K562 (cell line): ENCODE data around the gene ADARB2. TPM values are rescaled to one million over a fixed set of nuclear protein-coding genes. Genes with fewer than 3 reads are reported as not detected.

ENCODE experiments used
- ATAC-seq: fragments of 200-7000 bp; cut with Tn5 transposase; 3 replicates; pipeline ENCODE4 v1.9.1; 2020; ENCODE audit warnings: moderate library complexity
- BruUV-seq: library from RNA; stranded (reverse); fragments of 400-500 nt; replicated peaks from 2 replicates; lab custom pipeline; 2021; lab: Mats Ljungman, UMichigan
- CTCF ChIA-PET: fragments of 300-600 bp; formaldehyde crosslinking; extraction: SDS; loops from one replicate; lab custom pipeline; 2021; ENCODE audit warnings: low intra/inter-chr PET ratio; lab: Yijun Ruan, JAX
- POLR2A ChIA-PET: fragments of 300-600, 350-650 bp; sonication (Branson Sonifier 250); formaldehyde crosslinking; extraction: SDS; loops from one replicate; lab custom pipeline; 2021; ENCODE audit warnings: antibody characterized with exemption, inconsistent platforms; lab: Yijun Ruan, JAX
- DNase-seq, 4 experiments: peaks; one replicate each; pipeline versions ENCODE4 v3.0.0 to v3.0.0-alpha.2; 2011 to 2018; ENCODE audit warnings: low spot score in 3 of 4, mixed read lengths in 3 of 4; ENCODE audit errors: extremely low read depth in 1 of 4
- FAIRE-seq: peaks from 2 replicates; lab custom pipeline; 2011; peaks lifted over from hg19 to GRCh38; lab: Jason Lieb, UNC
- H2AFZ ChIP-seq: 2 replicates; pipeline ENCODE4 v1.6.0; 2011; ENCODE audit warnings: low read depth, low read length, control low read depth, inconsistent platforms
- H3K27ac ChIP-seq: fragments of 200-600 bp; 3 replicates; pipeline ENCODE4 v1.8.0; 2011; ENCODE audit warnings: low read depth, mild to moderate bottlenecking, control low read depth, inconsistent platforms, low read length, moderate library complexity, mixed read lengths; ENCODE audit errors: extremely low read depth
- H3K27me3 ChIP-seq, 2 experiments: fragments of 300-600 bp in 1 of 2; 2 replicates in 1 of 2; 3 replicates in 1 of 2; pipeline versions ENCODE4 v1.6.0 to v1.8.0; 2011; ENCODE audit warnings: inconsistent platforms in 2 of 2, low read length in 2 of 2, mild to moderate bottlenecking in 1 of 2, mixed read lengths in 1 of 2, moderate library complexity in 1 of 2; ENCODE audit not compliant: control insufficient read depth in 2 of 2, insufficient read depth in 2 of 2
- H3K36me3 ChIP-seq: fragments of 300-600 bp; 3 replicates; pipeline ENCODE4 v1.8.0; 2011; ENCODE audit warnings: mild to moderate bottlenecking, low read length, inconsistent platforms; ENCODE audit not compliant: control insufficient read depth, insufficient read depth
- H3K4me1 ChIP-seq, 2 experiments: fragments of 200-600 bp in 1 of 2; replicated peaks in 1 of 2; 2 replicates in 1 of 2; 3 replicates in 1 of 2; pipeline versions ENCODE4 v1.5.1 to v1.8.0; 2011; ENCODE audit warnings: inconsistent platforms in 2 of 2, low read length in 2 of 2, mild to moderate bottlenecking in 1 of 2, mixed read lengths in 1 of 2, moderate library complexity in 1 of 2; ENCODE audit not compliant: control insufficient read depth in 2 of 2, insufficient read depth in 2 of 2
- H3K4me2 ChIP-seq: 2 replicates; pipeline ENCODE4 v1.6.1; 2011; ENCODE audit warnings: low read length, control low read depth, inconsistent platforms, mixed read lengths; ENCODE audit not compliant: insufficient read depth
- H3K4me3 ChIP-seq: fragments of 200-600 bp; sonication (generic), shearing (Covaris generic); 2 replicates; pipeline ENCODE4 v1.5.1; 2016; ENCODE audit warnings: control low read depth, inconsistent platforms
- H3K79me2 ChIP-seq: fragments of 200-600 bp; 3 replicates; pipeline ENCODE4 v1.8.0; 2011; ENCODE audit warnings: low read length, inconsistent platforms; ENCODE audit not compliant: control insufficient read depth, insufficient read depth
- H3K9ac ChIP-seq, 2 experiments: 2 replicates each; pipeline versions ENCODE4 v1.6.0 to v1.6.1; 2011; ENCODE audit warnings: low read depth in 2 of 2, low read length in 2 of 2, control low read depth in 1 of 2, inconsistent platforms in 1 of 2, mild to moderate bottlenecking in 1 of 2, mixed read lengths in 1 of 2; ENCODE audit not compliant: insufficient read depth in 1 of 2
- H3K9me1 ChIP-seq: one replicate; pipeline ENCODE4 v1.6.0; 2011; ENCODE audit warnings: inconsistent platforms, mild to moderate bottlenecking, low read length, moderate library complexity; ENCODE audit not compliant: control insufficient read depth, insufficient read depth
- H3K9me3 ChIP-seq: replicated peaks from 2 replicates; pipeline ENCODE4 v1.5.1; 2011; ENCODE audit warnings: low read depth, low read length, inconsistent platforms; ENCODE audit not compliant: control insufficient read depth, insufficient read depth
- H4K20me1 ChIP-seq: replicated peaks from 2 replicates; pipeline ENCODE4 v1.6.1; 2011; ENCODE audit warnings: low read length, inconsistent platforms, mixed read lengths; ENCODE audit not compliant: control insufficient read depth, insufficient read depth
- DIDO1 ChIP-seq: fragments of 450-650 bp; IDR thresholded peaks from 2 replicates; pipeline ENCODE4 v1.6.1; 2016; ENCODE audit warnings: low read depth, missing biosample characterization, missing genetic modification characterization
- EGR1 ChIP-seq: fragments of 450-650 bp; conservative IDR thresholded peaks from 2 replicates; pipeline ENCODE4 v1.6.1; 2017; ENCODE audit warnings: mild to moderate bottlenecking
- ELF4 ChIP-seq: fragments of 450-650 bp; formaldehyde crosslinking; IDR thresholded peaks from 2 replicates; pipeline ENCODE4 v1.4.0; 2022; ENCODE audit warnings: missing genetic modification characterization
- ETV5 ChIP-seq: sonication (generic); formaldehyde crosslinking; IDR thresholded peaks from 2 replicates; pipeline ENCODE4 v1.4.0; 2020; ENCODE audit warnings: low read depth, mild to moderate bottlenecking, missing genetic modification reagents
- FOXJ2 ChIP-seq: fragments of 200-800 bp; sonication (Bioruptor generic); IDR thresholded peaks from 2 replicates; pipeline ENCODE4 v1.6.1; 2016; ENCODE audit warnings: missing genetic modification characterization, missing compliant biosample characterization
- GABPB1 ChIP-seq: sonication (generic); formaldehyde crosslinking; IDR thresholded peaks from 2 replicates; pipeline ENCODE4 v1.8.0; 2022; ENCODE audit warnings: mild to moderate bottlenecking, missing genetic modification reagents
- GTF2E2 ChIP-seq: fragments of 200-800 bp; sonication (Bioruptor generic); IDR thresholded peaks from 2 replicates; pipeline ENCODE4 v1.6.1; 2016; ENCODE audit warnings: missing genetic modification characterization, missing compliant biosample characterization
- HDGF ChIP-seq: fragments of 450-650 bp; IDR thresholded peaks from 2 replicates; pipeline ENCODE4 v1.6.1; 2016
- KDM2B ChIP-seq: fragments of 250-450 bp; sonication (Bioruptor Pico); IDR thresholded peaks from 2 replicates; pipeline ENCODE4 v1.8.0; 2021; ENCODE audit warnings: mild to moderate bottlenecking, moderate library complexity
- SMAD2 ChIP-seq: fragments of 150-350 bp; IDR thresholded peaks from 2 replicates; pipeline ENCODE4 v1.6.1; 2014; ENCODE audit warnings: low read depth, mild to moderate bottlenecking, low read length
- TEAD4 ChIP-seq, 2 experiments: sonication (generic) in 1 of 2; formaldehyde crosslinking in 1 of 2; IDR thresholded peaks; 2 replicates each; pipeline versions ENCODE4 v1.6.1 to v1.8.0; 2012 to 2022; ENCODE audit warnings: borderline replicate concordance in 1 of 2, inconsistent platforms in 1 of 2, low read length in 1 of 2, mild to moderate bottlenecking in 1 of 2, missing genetic modification reagents in 1 of 2
- ZFPM2 ChIP-seq: fragments of 250-450 bp; sonication (Bioruptor Pico); IDR thresholded peaks from 2 replicates; pipeline ENCODE4 v1.5.1; 2022; ENCODE audit warnings: mild to moderate bottlenecking
- ZKSCAN3 ChIP-seq: fragments of 250-450 bp; sonication (Bioruptor Pico); IDR thresholded peaks from 2 replicates; pipeline ENCODE4 v1.4.0; 2020
- ZNF174 ChIP-seq: fragments of 250-450 bp; sonication (Bioruptor Pico); IDR thresholded peaks from 2 replicates; pipeline ENCODE4 v1.4.0; 2020; ENCODE audit warnings: mild to moderate bottlenecking
- ZNF197 ChIP-seq: fragments of 200-800 bp; sonication (Bioruptor generic); IDR thresholded peaks from 2 replicates; pipeline ENCODE4 v1.6.1; 2016; ENCODE audit warnings: low read depth, missing genetic modification characterization, missing compliant biosample characterization
- ZNF253 ChIP-seq: fragments of 250-450 bp; sonication (Bioruptor Pico); conservative IDR thresholded peaks from 2 replicates; pipeline ENCODE4 v1.6.1; 2021; ENCODE audit warnings: mild to moderate bottlenecking
- WGBS: fragments of 100-300 bp; shearing (Covaris generic); methylation state at CpG from one replicate; pipeline ENCODE4 v1.1.6; 2016; ENCODE audit warnings: low coverage, mixed read lengths; ENCODE audit not compliant: insufficient coverage; ENCODE audit errors: missing lambda C conversion rate; 5-methylcytosine and 5-hydroxymethylcytosine counted together
- in situ Hi-C: fragments of 300-500 bp; cut with MboI; formaldehyde crosslinking; loops from 4 replicates; pipeline ENCODE4 v1.15.0; 2018; ENCODE audit warnings: inconsistent platforms, mixed read lengths
- intact Hi-C: fragments of 100-400 bp; cut with micrococcal nuclease; formaldehyde crosslinking; loops from 2 replicates; pipeline ENCODE4 v1.14.2; 2022
- polyA plus RNA-seq, 8 experiments: library from polyadenylated mRNA; depleted of rRNA in 4 of 8; stranded (reverse) in 5 of 8; unstranded in 3 of 8; fragments of >200 nt; fragmentation: Nextera tagmentation in 2 of 8; fragmentation: Illumina TruSeq in 1 of 8; extraction: Ambion mirVana in 2 of 8; extraction: Trizol in 1 of 8; gene quantifications; 2 replicates each; pipeline versions ENCODE4 v1.2.1 to v1.2.3, GENCODE V29; 2011 to 2014; ENCODE audit warnings: inconsistent platforms in 1 of 8, missing spikeins in 1 of 8
- total RNA-seq, 7 experiments: library from RNA; depleted of rRNA in 6 of 7; stranded (reverse); fragments of >200 nt in 6 of 7; fragmentation: Illumina TruSeq in 2 of 7; extraction: Trizol in 2 of 7; gene quantifications; 2 replicates each; pipeline versions ENCODE4 v1.2.1 to v1.2.3, GENCODE V29; 2011 to 2021; ENCODE audit warnings: low replicate concordance in 1 of 7
- TF ChIP-seq, protein P1 (sequence below): fragments of 250-450 bp; sonication (Bioruptor Pico); IDR thresholded peaks from 2 replicates; pipeline ENCODE4 v1.8.0; 2021; ENCODE audit warnings: moderate library complexity, mild to moderate bottlenecking, inconsistent platforms
- TF ChIP-seq, protein P2 (sequence below): fragments of 450-650 bp; IDR thresholded peaks from 2 replicates; pipeline ENCODE4 v1.6.1; 2016; ENCODE audit warnings: mild to moderate bottlenecking
- TF ChIP-seq, protein P3 (sequence below): fragments of 250-450 bp; sonication (Bioruptor Pico); IDR thresholded peaks from 2 replicates; pipeline ENCODE4 v1.8.0; 2021; ENCODE audit warnings: borderline replicate concordance, mild to moderate bottlenecking, moderate library complexity; ENCODE audit not compliant: poor library complexity, severe bottlenecking

Gene ADARB2
- total and polyA plus RNA-seq, 9 of the 15 experiments (the other 6 are each of a cell fraction or from before 2014, with no cell fraction given) = not detected

DNA sequence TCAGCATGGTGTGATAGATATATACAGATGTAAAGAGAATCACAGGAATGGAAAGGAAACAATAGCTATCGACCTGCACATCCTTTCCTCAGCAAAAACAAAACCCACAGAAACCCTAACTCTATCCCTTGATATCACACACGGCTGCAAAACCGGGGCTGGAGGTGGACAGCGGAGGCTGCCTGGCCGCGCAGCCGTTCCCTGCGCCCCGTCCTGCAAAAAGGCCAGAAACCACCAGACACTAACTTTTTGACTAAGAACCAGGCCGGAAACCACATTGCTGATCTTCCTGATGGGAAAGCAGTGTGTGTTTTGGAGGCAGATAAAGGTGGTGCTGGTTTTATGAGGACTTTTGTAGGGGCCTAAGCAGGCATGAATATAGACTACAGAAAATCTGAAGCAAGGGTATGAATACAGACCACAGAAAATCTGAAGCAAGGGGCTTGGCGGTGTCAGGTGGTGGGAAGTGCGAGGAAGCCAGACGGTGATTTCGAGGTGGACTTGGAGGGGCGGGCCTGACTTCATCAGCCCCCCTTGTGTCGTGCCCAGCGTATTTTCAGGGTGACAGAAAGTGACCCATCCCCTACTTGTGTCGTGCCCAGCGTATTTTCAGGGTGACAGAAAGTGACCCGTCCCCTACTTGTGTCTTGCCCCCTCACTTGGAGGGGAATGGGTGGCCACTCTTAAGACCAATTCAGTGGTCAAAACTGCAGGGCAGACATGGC is 557.8 kb downstream of the ADARB2 start:
- no peak overlapping the region for H3K4me2 ChIP-seq
- H3K79me2 ChIP-seq = no peaks in the 10 kb centered on the region
- intact Hi-C loops = no loop called here
- H3K4me3 ChIP-seq = no peak overlapping the region
- H3K36me3 ChIP-seq = no peaks in the 10 kb centered on the region
- peaks cover 16% of the 10 kb centered on the region for H4K20me1 ChIP-seq
- POLR2A ChIA-PET = no interaction called here
- peaks cover 0 to 8% of the 10 kb centered on the region in 2 experiments; a peak in 2 of 5 replicates for H3K4me1 ChIP-seq
- 13% methylated on average over 19 of the region's 20 CpGs for WGBS
- CTCF ChIA-PET = interaction anchor here (0.6 kb wide), 1 partner anchor 37 kb away, joined by 3 read pairs; no protein-coding TSS in a partner anchor
- H3K9me1 ChIP-seq = no peaks in the 10 kb centered on the region
- H3K9me3 ChIP-seq = no peaks in the 10 kb centered on the region
- no peak for FAIRE-seq
- no peak overlapping the region for H2AFZ ChIP-seq
- in situ Hi-C loops = no loop called here
- H3K9ac ChIP-seq = no peak overlapping the region
- ATAC-seq = no peak
- no TSS peak for BruUV-seq
- H3K27me3 ChIP-seq = peaks cover 49 to 83% of the 10 kb centered on the region in 2 experiments
- H3K27ac ChIP-seq = no peak overlapping the region
- DNase-seq = no peak
- TF ChIP-seq ZNF253 (CRISPR knock-in tag) (no peak), DIDO1 (tag) (no peak), ZNF174 (CRISPR knock-in tag) (no peak), SMAD2 (no peak), GABPB1 (no peak), FOXJ2 (no peak), ZKSCAN3 (CRISPR knock-in tag) (no peak), GTF2E2 (tag) (no peak), TEAD4 (IDR thresholded peaks at IDR 0.05; ENCODE audit: low read length) (no peak), TEAD4 (CRISPR knock-in tag; IDR thresholded peaks at IDR 0.05; ENCODE audit: borderline replicate concordance) (no peak), HDGF (no peak), KDM2B (CRISPR knock-in tag) (no peak), ZFPM2 (no peak), ZNF197 (CRISPR knock-in tag) (no peak), EGR1 (no peak), ELF4 (no peak), ETV5 (CRISPR knock-in tag) (no peak)
- TF ChIP-seq, protein P1, sequence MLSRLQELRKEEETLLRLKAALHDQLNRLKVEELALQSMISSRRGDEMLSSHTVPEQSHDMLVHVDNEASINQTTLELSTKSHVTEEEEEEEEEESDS (CRISPR knock-in tag) = no peak
- TF ChIP-seq, protein P2, sequence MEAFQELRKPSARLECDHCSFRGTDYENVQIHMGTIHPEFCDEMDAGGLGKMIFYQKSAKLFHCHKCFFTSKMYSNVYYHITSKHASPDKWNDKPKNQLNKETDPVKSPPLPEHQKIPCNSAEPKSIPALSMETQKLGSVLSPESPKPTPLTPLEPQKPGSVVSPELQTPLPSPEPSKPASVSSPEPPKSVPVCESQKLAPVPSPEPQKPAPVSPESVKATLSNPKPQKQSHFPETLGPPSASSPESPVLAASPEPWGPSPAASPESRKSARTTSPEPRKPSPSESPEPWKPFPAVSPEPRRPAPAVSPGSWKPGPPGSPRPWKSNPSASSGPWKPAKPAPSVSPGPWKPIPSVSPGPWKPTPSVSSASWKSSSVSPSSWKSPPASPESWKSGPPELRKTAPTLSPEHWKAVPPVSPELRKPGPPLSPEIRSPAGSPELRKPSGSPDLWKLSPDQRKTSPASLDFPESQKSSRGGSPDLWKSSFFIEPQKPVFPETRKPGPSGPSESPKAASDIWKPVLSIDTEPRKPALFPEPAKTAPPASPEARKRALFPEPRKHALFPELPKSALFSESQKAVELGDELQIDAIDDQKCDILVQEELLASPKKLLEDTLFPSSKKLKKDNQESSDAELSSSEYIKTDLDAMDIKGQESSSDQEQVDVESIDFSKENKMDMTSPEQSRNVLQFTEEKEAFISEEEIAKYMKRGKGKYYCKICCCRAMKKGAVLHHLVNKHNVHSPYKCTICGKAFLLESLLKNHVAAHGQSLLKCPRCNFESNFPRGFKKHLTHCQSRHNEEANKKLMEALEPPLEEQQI = no peak
- TF ChIP-seq, protein P3, sequence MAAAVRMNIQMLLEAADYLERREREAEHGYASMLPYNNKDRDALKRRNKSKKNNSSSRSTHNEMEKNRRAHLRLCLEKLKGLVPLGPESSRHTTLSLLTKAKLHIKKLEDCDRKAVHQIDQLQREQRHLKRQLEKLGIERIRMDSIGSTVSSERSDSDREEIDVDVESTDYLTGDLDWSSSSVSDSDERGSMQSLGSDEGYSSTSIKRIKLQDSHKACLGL (CRISPR knock-in tag) = no peak
